GM12801 (cell line): ENCODE measurements around the gene NOL9.

Experiments
- TF ChIP-seq, protein P1 (sequence below): IDR thresholded peaks from one replicate; pipeline ENCODE4 v1.5.1; 2011; ENCODE audit warnings: control low read depth; ENCODE audit not compliant: insufficient read length; ENCODE audit errors: extremely low read depth

Gene NOL9

GRCh38 chr1:6554031-6554906 is at the start of gene NOL9:
NOL9 (minus strand) TSS chr1:6554513; CDS start chr1:6554502, 11 bp downstream.
- TF ChIP-seq, protein P1, sequence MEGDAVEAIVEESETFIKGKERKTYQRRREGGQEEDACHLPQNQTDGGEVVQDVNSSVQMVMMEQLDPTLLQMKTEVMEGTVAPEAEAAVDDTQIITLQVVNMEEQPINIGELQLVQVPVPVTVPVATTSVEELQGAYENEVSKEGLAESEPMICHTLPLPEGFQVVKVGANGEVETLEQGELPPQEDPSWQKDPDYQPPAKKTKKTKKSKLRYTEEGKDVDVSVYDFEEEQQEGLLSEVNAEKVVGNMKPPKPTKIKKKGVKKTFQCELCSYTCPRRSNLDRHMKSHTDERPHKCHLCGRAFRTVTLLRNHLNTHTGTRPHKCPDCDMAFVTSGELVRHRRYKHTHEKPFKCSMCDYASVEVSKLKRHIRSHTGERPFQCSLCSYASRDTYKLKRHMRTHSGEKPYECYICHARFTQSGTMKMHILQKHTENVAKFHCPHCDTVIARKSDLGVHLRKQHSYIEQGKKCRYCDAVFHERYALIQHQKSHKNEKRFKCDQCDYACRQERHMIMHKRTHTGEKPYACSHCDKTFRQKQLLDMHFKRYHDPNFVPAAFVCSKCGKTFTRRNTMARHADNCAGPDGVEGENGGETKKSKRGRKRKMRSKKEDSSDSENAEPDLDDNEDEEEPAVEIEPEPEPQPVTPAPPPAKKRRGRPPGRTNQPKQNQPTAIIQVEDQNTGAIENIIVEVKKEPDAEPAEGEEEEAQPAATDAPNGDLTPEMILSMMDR = peak; percentile 44

DNA sequence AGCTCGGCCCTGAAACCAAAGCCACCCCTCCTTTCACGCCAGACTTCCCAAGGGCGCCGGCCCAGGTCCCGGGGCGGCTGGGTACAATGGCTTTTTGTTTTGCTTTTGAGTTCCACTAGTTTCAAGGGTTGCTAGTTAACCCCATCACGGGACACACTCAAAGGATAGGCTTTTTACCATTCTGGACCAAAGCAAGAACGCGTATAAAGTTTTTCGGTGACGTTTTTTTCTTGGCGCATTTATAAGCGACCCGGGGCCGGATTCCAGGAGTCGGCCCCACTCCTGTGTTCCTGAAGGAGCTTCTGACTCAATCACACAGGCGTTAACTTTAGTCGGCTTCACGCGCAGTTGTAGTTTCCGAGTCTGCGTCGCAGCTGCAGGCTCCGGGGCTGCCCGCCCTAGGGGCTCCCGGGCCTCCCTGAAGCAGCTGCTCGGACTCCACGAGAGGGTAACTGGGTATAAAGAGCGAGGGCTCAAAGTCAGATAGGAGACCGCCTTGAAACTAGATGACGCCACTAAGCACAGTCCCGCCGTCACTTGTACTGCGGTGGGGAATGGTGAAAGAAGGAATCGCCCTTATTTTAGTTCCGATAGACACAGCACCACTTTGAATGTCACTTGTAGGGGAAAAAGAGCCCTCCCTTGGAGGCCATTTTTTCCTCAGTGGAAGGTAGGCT is 49.1 kb upstream of the NOL9 start:
- TF ChIP-seq, protein P1 = no peak

DNA sequence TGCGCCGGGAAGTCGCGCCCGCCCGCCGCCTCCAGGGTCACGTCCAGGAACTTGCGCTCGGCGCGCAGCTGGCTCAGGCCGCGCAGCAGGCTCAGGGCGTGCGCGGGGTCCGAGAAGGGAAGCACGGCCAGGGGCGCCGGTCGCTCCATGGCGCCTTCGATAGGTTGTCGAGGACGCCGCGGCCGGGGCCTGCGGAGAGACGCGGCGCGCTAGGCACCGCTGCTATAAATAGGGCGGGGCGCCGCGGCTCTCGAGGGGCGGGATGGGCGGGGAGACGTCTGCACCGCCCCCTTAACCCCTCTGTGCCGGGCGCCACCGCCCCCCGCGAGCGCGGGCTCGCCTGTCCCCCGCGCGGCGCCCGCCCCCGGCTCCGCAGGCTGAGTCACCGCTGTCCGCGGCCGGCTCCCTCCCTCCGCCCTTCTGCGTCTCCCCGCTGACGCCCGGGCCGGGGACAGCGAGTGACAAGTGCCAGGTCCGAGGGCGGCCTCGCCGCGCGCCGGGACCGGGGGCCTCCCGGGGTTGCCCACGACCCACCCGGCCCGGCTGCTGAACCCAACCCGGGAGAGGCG is 48.4 kb upstream of the NOL9 start, which contains the start of gene KLHL21:
KLHL21 (minus strand) TSS at position 201 of the 569 bp plus-strand sequence; CDS start at position 149, 52 bp downstream.
- TF ChIP-seq, protein P1 = no peak

- TF ChIP-seq, protein P1 = no peak
Observed at GRCh38 chr1:6601923-6602668, 47.8 kb upstream of the NOL9 start.

DNA sequence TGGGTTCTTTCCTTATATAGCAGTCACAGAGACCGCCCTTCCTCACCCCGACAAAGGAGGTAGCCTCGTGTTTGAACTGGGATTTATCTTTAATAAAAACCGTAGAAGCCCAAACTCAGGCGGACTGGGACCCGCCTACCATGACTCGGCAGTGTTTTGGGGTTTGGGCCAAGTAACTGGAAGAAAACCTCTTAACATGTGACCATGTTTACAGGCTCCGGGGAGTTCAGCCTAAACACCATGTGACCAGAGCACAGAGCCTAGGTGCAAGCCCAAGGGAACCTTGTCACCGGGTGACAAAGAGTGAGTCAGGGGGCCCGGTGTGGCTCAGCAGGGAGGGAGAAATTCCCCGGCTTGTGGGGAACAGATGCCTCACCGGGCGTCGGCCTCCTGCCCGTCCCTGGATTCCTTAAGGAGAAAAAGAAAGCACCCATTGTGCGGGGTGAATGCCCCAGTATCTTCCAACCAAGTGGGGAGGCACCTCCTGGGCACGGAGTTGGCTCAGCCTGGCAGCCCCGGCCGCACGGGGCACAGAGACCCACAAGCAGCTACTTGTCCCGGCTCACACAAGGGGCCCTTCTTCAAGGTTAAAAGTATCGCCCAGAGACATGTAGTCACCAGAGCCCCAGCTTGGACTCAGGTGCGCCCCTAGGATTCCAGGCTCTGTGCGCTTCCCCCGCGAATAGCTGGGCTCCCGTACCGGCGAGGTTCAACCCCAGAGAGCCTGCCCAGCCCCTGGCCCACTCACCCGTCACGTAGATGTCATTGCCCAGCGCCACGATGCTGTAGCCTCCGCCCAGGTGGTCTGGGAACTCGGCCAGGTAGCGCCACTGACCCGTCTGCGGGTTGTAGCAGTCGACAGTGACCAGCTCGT is 47.0 kb upstream of the NOL9 start:
- TF ChIP-seq, protein P1 = no peak

- TF ChIP-seq, protein P1 = no peak
Observed at GRCh38 chr1:6600410-6601048, 46.2 kb upstream of the NOL9 start.
